Right lobe of liver (tissue), 4 donors: ENCODE data around the gene MTA2.
"Not testable (repeated sequence)": the region's sequence is repeated elsewhere in the genome, so short reads cannot be mapped to it uniquely, and the experiment has no call there.

Experiments
- CTCF ChIP-seq, 4 donors: fragments of 200-600 bp in 3 of 4; fragments of 450-650 bp in 1 of 4; IDR thresholded peaks; one replicate each; pipeline versions ENCODE4 v1.5.1 to v1.8.0; 2016 to 2022; ENCODE audit warnings: antibody characterized with exemption in 4 of 4, mild to moderate bottlenecking in 2 of 4
- POLR2A ChIP-seq: fragments of 450-650 bp; IDR thresholded peaks from one replicate; pipeline ENCODE4 v1.6.1; 2017; ENCODE audit warnings: antibody characterized with exemption, mild to moderate bottlenecking
- donor health status: DM: no; HTN: no; CAD: no.
- donor health status: DM: no; HTN: no; CAD: no.
- donor health status: DM: no; HTN: yes; CAD: no.

- not testable (repeated sequence) for TF ChIP-seq POLR2A; CTCF (IDR thresholded peaks at IDR 0.05)
Observed at GRCh38 chr11:62561677-62562230, 39.9 kb downstream of the MTA2 start.
